ENCODE results near the gene FOXA2.
"Not testable (repeated sequence)": the region's sequence is repeated elsewhere in the genome, so short reads cannot be mapped to it uniquely, and the experiment has no call there.

Gene FOXA2

GRCh38 chr20:22616551-22616950 lies 32.2 kb upstream of the FOXA2 start:
- DNase-seq (ENCODE audit: insufficient read length, low spot score) (no peak), FAIRE-seq (no peak)
- TF ChIP-seq POLR2AphosphoS5 (IDR thresholded peaks at IDR 0.05; ENCODE audit: low read depth, low read length) = no peak
- no peak for TF ChIP-seq PAX5 (IDR thresholded peaks at IDR 0.05; ENCODE audit: insufficient read depth, low read length, severe bottlenecking)
- no peak for TF ChIP-seq TAF1 (IDR thresholded peaks at IDR 0.05; ENCODE audit: low read depth, low read length)
- TF ChIP-seq SPI1 (IDR thresholded peaks at IDR 0.05; ENCODE audit: low read depth, low read length) = no peak
- no peak for TF ChIP-seq POU2F2 (IDR thresholded peaks at IDR 0.05; ENCODE audit: low read depth, low read length)
- no peak for TF ChIP-seq POLR2A (IDR thresholded peaks at IDR 0.05; ENCODE audit: low read depth, low read length)

- FAIRE-seq = no peak
- no peak for DNase-seq (ENCODE audit: insufficient read length, low spot score)
- TF ChIP-seq TAF1 (IDR thresholded peaks at IDR 0.05; ENCODE audit: low read depth, low read length) = no peak
- no peak for TF ChIP-seq POLR2A (IDR thresholded peaks at IDR 0.05; ENCODE audit: low read depth, low read length)
- no peak for TF ChIP-seq POU2F2 (IDR thresholded peaks at IDR 0.05; ENCODE audit: low read depth, low read length)
- no peak for TF ChIP-seq PAX5 (IDR thresholded peaks at IDR 0.05; ENCODE audit: insufficient read depth, low read length, severe bottlenecking)
Observed at GRCh38 chr20:22615425-22615824, 31.1 kb upstream of the FOXA2 start.

- FAIRE-seq = no peak
- TF ChIP-seq POLR2A (IDR thresholded peaks at IDR 0.05; ENCODE audit: low read depth, low read length) = no peak
- no peak for DNase-seq (ENCODE audit: insufficient read length, low spot score)
Observed at GRCh38 chr20:22611636-22612035, 27.3 kb upstream of the FOXA2 start.

- FAIRE-seq (no peak), DNase-seq (ENCODE audit: insufficient read length, low spot score) (no peak)
- no peak for TF ChIP-seq PAX5 (IDR thresholded peaks at IDR 0.05; ENCODE audit: insufficient read depth, low read length, severe bottlenecking)
- TF ChIP-seq POLR2AphosphoS5 (IDR thresholded peaks at IDR 0.05; ENCODE audit: low read depth, low read length) = no peak
- no peak for TF ChIP-seq TAF1 (IDR thresholded peaks at IDR 0.05; ENCODE audit: low read depth, low read length)
- TF ChIP-seq SPI1 (IDR thresholded peaks at IDR 0.05; ENCODE audit: low read depth, low read length) = no peak
- no peak for TF ChIP-seq POU2F2 (IDR thresholded peaks at IDR 0.05; ENCODE audit: low read depth, low read length)
- TF ChIP-seq POLR2A (IDR thresholded peaks at IDR 0.05; ENCODE audit: low read depth, low read length) = no peak
Observed at GRCh38 chr20:22607695-22608094, 23.3 kb upstream of the FOXA2 start.

GRCh38 chr20:22604815-22605214 lies 20.4 kb upstream of the FOXA2 start:
- TF ChIP-seq POU2F2 (IDR thresholded peaks at IDR 0.05; ENCODE audit: low read depth, low read length) (no peak), TAF1 (IDR thresholded peaks at IDR 0.05; ENCODE audit: low read depth, low read length) (no peak), PAX5 (IDR thresholded peaks at IDR 0.05; ENCODE audit: insufficient read depth, low read length, severe bottlenecking) (no peak), SPI1 (IDR thresholded peaks at IDR 0.05; ENCODE audit: low read depth, low read length) (no peak), POLR2A (IDR thresholded peaks at IDR 0.05; ENCODE audit: low read depth, low read length) (no peak), POLR2AphosphoS5 (IDR thresholded peaks at IDR 0.05; ENCODE audit: low read depth, low read length) (no peak)
- no peak for FAIRE-seq
- no peak for DNase-seq (ENCODE audit: insufficient read length, low spot score)

GRCh38 chr20:22601361-22602141 lies 17.2 kb upstream of the FOXA2 start:
- no peak for DNase-seq (ENCODE audit: insufficient read length, low spot score)
- no peak for TF ChIP-seq TAF1 (IDR thresholded peaks at IDR 0.05; ENCODE audit: low read depth, low read length)
- TF ChIP-seq POU2F2 (IDR thresholded peaks at IDR 0.05; ENCODE audit: low read depth, low read length) = no peak
- TF ChIP-seq PAX5 (IDR thresholded peaks at IDR 0.05; ENCODE audit: insufficient read depth, low read length, severe bottlenecking) = no peak
- no peak for TF ChIP-seq POLR2AphosphoS5 (IDR thresholded peaks at IDR 0.05; ENCODE audit: low read depth, low read length)
- TF ChIP-seq POLR2A (IDR thresholded peaks at IDR 0.05; ENCODE audit: low read depth, low read length) = no peak
- TF ChIP-seq SPI1 (IDR thresholded peaks at IDR 0.05; ENCODE audit: low read depth, low read length) = no peak
- no peak for FAIRE-seq

GRCh38 chr20:22599258-22599657 lies 14.9 kb upstream of the FOXA2 start:
- not testable (repeated sequence) for FAIRE-seq; DNase-seq (ENCODE audit: insufficient read length, low spot score)

- TF ChIP-seq SPI1 (IDR thresholded peaks at IDR 0.05; ENCODE audit: low read depth, low read length) = peak; percentile 29; the same call in 1 of the 2 replicates
- no peak for TF ChIP-seq POLR2A (IDR thresholded peaks at IDR 0.05; ENCODE audit: low read depth, low read length)
Observed at GRCh38 chr20:22597303-22597702, 12.9 kb upstream of the FOXA2 start.

GRCh38 chr20:22590662-22591061 lies 6.3 kb upstream of the FOXA2 start:
- DNase-seq (ENCODE audit: insufficient read length, low spot score) = no peak
- TF ChIP-seq POLR2A (IDR thresholded peaks at IDR 0.05; ENCODE audit: low read depth, low read length) = no peak
- TF ChIP-seq POU2F2 (IDR thresholded peaks at IDR 0.05; ENCODE audit: low read depth, low read length) = no peak
- TF ChIP-seq SPI1 (IDR thresholded peaks at IDR 0.05; ENCODE audit: low read depth, low read length) = no peak
- no peak for TF ChIP-seq POLR2AphosphoS5 (IDR thresholded peaks at IDR 0.05; ENCODE audit: low read depth, low read length)
- no peak for TF ChIP-seq TAF1 (IDR thresholded peaks at IDR 0.05; ENCODE audit: low read depth, low read length)
- no peak for TF ChIP-seq PAX5 (IDR thresholded peaks at IDR 0.05; ENCODE audit: insufficient read depth, low read length, severe bottlenecking)
- no peak for FAIRE-seq

More at GRCh38 chr20:22597303-22597702, 12.9 kb upstream of the FOXA2 start:
- FAIRE-seq = no peak
- no peak for DNase-seq (ENCODE audit: insufficient read length, low spot score)

GRCh38 chr20:22586645-22587310 lies 2.4 kb upstream of the FOXA2 start:
- TF ChIP-seq PAX5 (IDR thresholded peaks at IDR 0.05; ENCODE audit: insufficient read depth, low read length, severe bottlenecking) = no peak
- TF ChIP-seq SPI1 (IDR thresholded peaks at IDR 0.05; ENCODE audit: low read depth, low read length) = no peak
- no peak for TF ChIP-seq POLR2AphosphoS5 (IDR thresholded peaks at IDR 0.05; ENCODE audit: low read depth, low read length)
- TF ChIP-seq POLR2A (IDR thresholded peaks at IDR 0.05; ENCODE audit: low read depth, low read length) = no peak
- TF ChIP-seq POU2F2 (IDR thresholded peaks at IDR 0.05; ENCODE audit: low read depth, low read length) = no peak
- TF ChIP-seq TAF1 (IDR thresholded peaks at IDR 0.05; ENCODE audit: low read depth, low read length) = no peak
- no peak for FAIRE-seq
- DNase-seq (ENCODE audit: insufficient read length, low spot score) = no peak

Measured in GM12891 (cell line).